Loucy (cell line): ENCODE measurements around the gene GMPPB.

Experiments
- H2AFZ ChIP-seq: fragments of 200-600 bp; sonication (generic); 2 replicates; pipeline ENCODE4 v1.6.0; 2016; ENCODE audit warnings: antibody characterized with exemption, mild to moderate bottlenecking, low read length, moderate library complexity
- H3F3A ChIP-seq: fragments of 200-600 bp; 2 replicates; pipeline ENCODE4 v1.6.0; 2016; ENCODE audit warnings: antibody characterized with exemption, low read depth, mild to moderate bottlenecking
- H3K27me3 ChIP-seq: fragments of 200-600 bp; sonication (generic); 2 replicates; pipeline ENCODE4 v1.6.1; 2014; ENCODE audit warnings: low read length, mild to moderate bottlenecking; ENCODE audit not compliant: insufficient read depth, poor library complexity, severe bottlenecking
- H3K36me3 ChIP-seq: fragments of 200-600 bp; sonication (generic); 2 replicates; pipeline ENCODE4 v1.6.1; 2016; ENCODE audit warnings: low read length; ENCODE audit not compliant: insufficient read depth
- H3K4me1 ChIP-seq: fragments of 200-600 bp; sonication (generic); 2 replicates; pipeline ENCODE4 v1.5.1; 2014; ENCODE audit warnings: low read length, mild to moderate bottlenecking; ENCODE audit not compliant: insufficient read depth, poor library complexity, severe bottlenecking
- H3K4me2 ChIP-seq: fragments of 200-600 bp; sonication (generic); 2 replicates; pipeline ENCODE4 v1.6.0; 2014; ENCODE audit warnings: antibody characterized with exemption, low read length, low read depth, mild to moderate bottlenecking; ENCODE audit not compliant: poor library complexity, severe bottlenecking
- H3K4me3 ChIP-seq: fragments of 200-600 bp; sonication (generic); 2 replicates; pipeline ENCODE4 v1.5.1; 2014; ENCODE audit warnings: low read length, mild to moderate bottlenecking, mixed read lengths; ENCODE audit not compliant: poor library complexity, severe bottlenecking
- H3K79me2 ChIP-seq: fragments of 200-600 bp; sonication (generic); 2 replicates; pipeline ENCODE4 v1.6.1; 2014; ENCODE audit warnings: low read length; ENCODE audit not compliant: insufficient read depth
- H3K9ac ChIP-seq: fragments of 200-600 bp; sonication (generic); 2 replicates; pipeline ENCODE4 v1.6.0; 2014; ENCODE audit warnings: mild to moderate bottlenecking, low read depth, low read length, moderate library complexity; ENCODE audit not compliant: poor library complexity, severe bottlenecking
- H3K9me2 ChIP-seq: fragments of 200-600 bp; sonication (generic); replicated peaks from 2 replicates; pipeline ENCODE4 v1.6.1; 2016; ENCODE audit warnings: low read depth, low read length, mixed read lengths
- H3K9me3 ChIP-seq: fragments of 200-600 bp; sonication (generic); 2 replicates; pipeline ENCODE4 v1.6.1; 2014; ENCODE audit warnings: mild to moderate bottlenecking, antibody characterized with exemption, low read length, low read depth; ENCODE audit not compliant: insufficient read depth
- H4K20me1 ChIP-seq: fragments of 200-600 bp; sonication (generic); 2 replicates; pipeline ENCODE4 v1.6.0; 2014; ENCODE audit warnings: antibody characterized with exemption, low read length, mild to moderate bottlenecking; ENCODE audit not compliant: insufficient read depth, poor library complexity, severe bottlenecking
- EZH2phosphoT487 ChIP-seq: fragments of 200-600 bp; IDR thresholded peaks from 2 replicates; pipeline ENCODE4 v1.6.1; 2018; ENCODE audit warnings: antibody characterized with exemption, mild to moderate bottlenecking, moderate library complexity, borderline replicate concordance
- TF ChIP-seq, protein P1 (sequence below): fragments of 200-600 bp; sonication (generic); conservative IDR thresholded peaks from 2 replicates; pipeline ENCODE4 v1.5.1; 2014; ENCODE audit warnings: mild to moderate bottlenecking, antibody characterized with exemption, low read length

Gene GMPPB

DNA sequence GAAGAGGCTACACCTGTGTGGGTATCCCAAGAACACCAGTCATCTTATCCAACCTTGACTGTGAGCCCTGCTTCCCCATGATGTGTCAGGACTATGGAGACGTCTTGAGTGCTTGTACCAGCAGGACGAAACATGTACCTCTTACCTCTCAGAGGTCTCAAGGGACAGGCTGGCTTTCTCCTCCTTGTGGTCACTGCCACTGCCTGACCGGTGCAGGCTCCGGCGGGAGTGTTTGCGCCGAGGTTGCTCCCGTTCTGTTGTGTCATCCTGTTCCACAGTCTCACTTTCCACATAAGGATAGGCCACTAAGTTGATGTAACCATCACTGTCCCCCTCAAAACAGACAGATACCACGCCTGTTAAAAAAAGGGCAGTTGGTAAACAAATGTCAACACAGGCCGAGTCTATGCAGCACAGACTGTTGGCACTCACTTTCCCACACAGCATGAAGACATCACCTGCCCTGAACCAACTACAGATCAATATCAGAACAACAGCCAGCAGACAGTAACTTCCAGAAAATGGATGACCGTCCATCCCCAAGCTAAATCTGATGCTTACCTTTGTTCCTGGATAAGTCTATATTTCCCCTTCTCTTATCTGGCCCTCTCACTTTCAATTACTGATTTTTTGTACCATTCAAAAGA, 14.4 kb upstream of the GMPPB start:
- H3K9me3 ChIP-seq: no peaks in the 10 kb centered on the region
- TF ChIP-seq EZH2phosphoT487: no peak
- TF ChIP-seq, protein P1, sequence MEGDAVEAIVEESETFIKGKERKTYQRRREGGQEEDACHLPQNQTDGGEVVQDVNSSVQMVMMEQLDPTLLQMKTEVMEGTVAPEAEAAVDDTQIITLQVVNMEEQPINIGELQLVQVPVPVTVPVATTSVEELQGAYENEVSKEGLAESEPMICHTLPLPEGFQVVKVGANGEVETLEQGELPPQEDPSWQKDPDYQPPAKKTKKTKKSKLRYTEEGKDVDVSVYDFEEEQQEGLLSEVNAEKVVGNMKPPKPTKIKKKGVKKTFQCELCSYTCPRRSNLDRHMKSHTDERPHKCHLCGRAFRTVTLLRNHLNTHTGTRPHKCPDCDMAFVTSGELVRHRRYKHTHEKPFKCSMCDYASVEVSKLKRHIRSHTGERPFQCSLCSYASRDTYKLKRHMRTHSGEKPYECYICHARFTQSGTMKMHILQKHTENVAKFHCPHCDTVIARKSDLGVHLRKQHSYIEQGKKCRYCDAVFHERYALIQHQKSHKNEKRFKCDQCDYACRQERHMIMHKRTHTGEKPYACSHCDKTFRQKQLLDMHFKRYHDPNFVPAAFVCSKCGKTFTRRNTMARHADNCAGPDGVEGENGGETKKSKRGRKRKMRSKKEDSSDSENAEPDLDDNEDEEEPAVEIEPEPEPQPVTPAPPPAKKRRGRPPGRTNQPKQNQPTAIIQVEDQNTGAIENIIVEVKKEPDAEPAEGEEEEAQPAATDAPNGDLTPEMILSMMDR: no peak
- no peaks in the 10 kb centered on the region for H4K20me1 ChIP-seq
- H3K4me1 ChIP-seq: no peaks in the 10 kb centered on the region
- no peaks in the 10 kb centered on the region for H3K9me2 ChIP-seq
- no peaks in the 10 kb centered on the region for H3K27me3 ChIP-seq
- H2AFZ ChIP-seq: no peak overlapping the region
- peaks cover 47% of the 10 kb centered on the region; the same call in 1 of the 2 replicates for H3K36me3 ChIP-seq
- H3F3A ChIP-seq: no peaks in the 10 kb centered on the region
- H3K4me3 ChIP-seq: no peak overlapping the region
- no peak overlapping the region for H3K9ac ChIP-seq
- H3K79me2 ChIP-seq: no peaks in the 10 kb centered on the region
- no peak overlapping the region for H3K4me2 ChIP-seq

GRCh38 chr3:49734752-49735151, 11.0 kb upstream of the GMPPB start:
- H3K9ac ChIP-seq: no peak overlapping the region
- no peaks in the 10 kb centered on the region for H4K20me1 ChIP-seq
- no peaks in the 10 kb centered on the region for H3K9me2 ChIP-seq
- H3K4me2 ChIP-seq: no peak overlapping the region
- H3K79me2 ChIP-seq: no peaks in the 10 kb centered on the region
- no peak overlapping the region for H3K4me3 ChIP-seq
- TF ChIP-seq, protein P1: no peak
- TF ChIP-seq EZH2phosphoT487: no peak
- H3K4me1 ChIP-seq: no peaks in the 10 kb centered on the region
- no peak overlapping the region for H2AFZ ChIP-seq
- H3F3A ChIP-seq: no peaks in the 10 kb centered on the region
- H3K36me3 ChIP-seq: peaks cover 73% of the 10 kb centered on the region; the same call in 1 of the 2 replicates
- H3K27me3 ChIP-seq: no peaks in the 10 kb centered on the region
- no peaks in the 10 kb centered on the region for H3K9me3 ChIP-seq

GRCh38 chr3:49733551-49733950, 9.8 kb upstream of the GMPPB start:
- Histone ChIP-seq H4K20me1 (no peaks in the 10 kb centered on the region), H3K4me3 (no peak overlapping the region), H2AFZ (no peak overlapping the region), H3K79me2 (no peaks in the 10 kb centered on the region), H3F3A (no peaks in the 10 kb centered on the region), H3K4me2 (no peak overlapping the region), H3K4me1 (no peaks in the 10 kb centered on the region), H3K36me3 (peaks cover 70% of the 10 kb centered on the region; the same call in 1 of the 2 replicates), H3K9me2 (no peaks in the 10 kb centered on the region), H3K27me3 (no peaks in the 10 kb centered on the region), H3K9me3 (no peaks in the 10 kb centered on the region), H3K9ac (no peak overlapping the region)
- TF ChIP-seq EZH2phosphoT487: no peak
- TF ChIP-seq, protein P1: no peak
